Glutamatergic neuron (in vitro differentiated cells): ENCODE measurements around the gene SPAG7. TPM values are rescaled to one million over a fixed set of nuclear protein-coding genes. Genes with fewer than 3 reads are reported as not detected.

ENCODE experiments used
- DNase-seq: peaks from one replicate; pipeline ENCODE4 v3.0.0; 2022
- H3K27ac Mint-ChIP-seq: one replicate; pipeline ENCODE4 v1.8.0; 2020; ENCODE audit warnings: mild to moderate bottlenecking, mixed read lengths, inconsistent platforms; ENCODE audit not compliant: unreplicated experiment
- H3K27me3 Mint-ChIP-seq: one replicate; pipeline ENCODE4 v1.8.0; 2020; ENCODE audit warnings: mild to moderate bottlenecking, moderate library complexity, mixed read lengths, inconsistent platforms; ENCODE audit not compliant: unreplicated experiment
- H3K36me3 Mint-ChIP-seq: one replicate; pipeline ENCODE4 v1.8.0; 2020; ENCODE audit warnings: mild to moderate bottlenecking, mixed read lengths, inconsistent platforms; ENCODE audit not compliant: unreplicated experiment
- H3K4me1 Mint-ChIP-seq: one replicate; pipeline ENCODE4 v1.8.0; 2020; ENCODE audit warnings: mild to moderate bottlenecking, low read depth, mixed read lengths, inconsistent platforms; ENCODE audit not compliant: unreplicated experiment
- H3K4me3 Mint-ChIP-seq: one replicate; pipeline ENCODE4 v1.8.0; 2020; ENCODE audit warnings: mild to moderate bottlenecking, mixed read lengths, inconsistent platforms; ENCODE audit not compliant: unreplicated experiment
- H3K9me3 Mint-ChIP-seq: one replicate; pipeline ENCODE4 v1.8.0; 2020; ENCODE audit warnings: mild to moderate bottlenecking, moderate library complexity, mixed read lengths, inconsistent platforms; ENCODE audit not compliant: unreplicated experiment
- CTCF ChIP-seq: fragments of 200-600 bp; sonication (generic); IDR thresholded peaks from one replicate; pipeline ENCODE4 v1.5.0; 2021; ENCODE audit not compliant: partially characterized antibody, unreplicated experiment
- total RNA-seq: library from RNA; stranded (reverse); fragmentation: NEBNext Ultra II Directional; extraction: Animal tissue kit (Norgen Biotek cat#: 25700); gene quantifications from one replicate; pipeline ENCODE4 v1.2.1, GENCODE V29; 2021; ENCODE audit not compliant: unreplicated experiment

The SPAG7 gene
- total RNA-seq, 1 donor from 2014 or later, result 69.6 TPM

- Mint-ChIP-seq H3K9me3 (peaks cover 17% of the 10 kb centered on the region), H3K27me3 (peaks cover 7% of the 10 kb centered on the region), H3K36me3 (peaks cover 5% of the 10 kb centered on the region), H3K4me3 (peak overlapping the region; percentile 88), H3K4me1 (peaks cover 31% of the 10 kb centered on the region), H3K27ac (peak overlapping the region; percentile 94)
- TF ChIP-seq CTCF, result no peak
- DNase-seq, result peak; percentile 45
These were observed 17.4 kb downstream of the SPAG7 start for GRCh38 chr17:4950075-4950745.

- peak overlapping the region; percentile 38 for H3K27ac Mint-ChIP-seq
- DNase-seq, result peak; percentile 74
These were observed 18.1 kb downstream of the SPAG7 start for GRCh38 chr17:4949321-4950074.

GRCh38 chr17:4948931-4949320 is 18.7 kb downstream of the SPAG7 start:
- Mint-ChIP-seq H3K4me1 (peaks cover 31% of the 10 kb centered on the region), H3K9me3 (peaks cover 12% of the 10 kb centered on the region), H3K27me3 (peaks cover 6% of the 10 kb centered on the region), H3K36me3 (peaks cover 5% of the 10 kb centered on the region), H3K4me3 (peak overlapping the region; percentile 100), H3K27ac (peak overlapping the region; percentile 98)
- TF ChIP-seq CTCF, result no peak
- DNase-seq, result peak; percentile 78

More at GRCh38 chr17:4949321-4950074, 18.1 kb downstream of the SPAG7 start:
- peak overlapping the region; percentile 79 for H3K4me3 Mint-ChIP-seq
- H3K27me3 Mint-ChIP-seq, result peaks cover 7% of the 10 kb centered on the region
- H3K4me1 Mint-ChIP-seq, result peaks cover 32% of the 10 kb centered on the region
- peaks cover 17% of the 10 kb centered on the region for H3K9me3 Mint-ChIP-seq
- H3K36me3 Mint-ChIP-seq, result peaks cover 5% of the 10 kb centered on the region
- no peak for TF ChIP-seq CTCF

- peaks cover 29% of the 10 kb centered on the region for H3K4me1 Mint-ChIP-seq
- peaks cover 10% of the 10 kb centered on the region for H3K9me3 Mint-ChIP-seq
- no peak for TF ChIP-seq CTCF
- peak; percentile 84 for DNase-seq
- H3K4me3 Mint-ChIP-seq, result peak within 1 kb of the TSS; percentile 100
- peak within 1 kb of the TSS; percentile 98 for H3K27ac Mint-ChIP-seq
- peaks cover 5% of the 10 kb centered on the region for H3K27me3 Mint-ChIP-seq
- peaks cover 5% of the 10 kb centered on the region for H3K36me3 Mint-ChIP-seq
These were observed 19.3 kb downstream of the SPAG7 start, which contains the start of gene PFN1 for GRCh38 chr17:4948166-4948930. Gene PFN1, minus strand, starts transcription at chr17:4948530. Its CDS starts 136 bp downstream, at chr17:4948394.
